ENCODE data around the gene LAMA2.
"Not testable (repeated sequence)": the region's sequence is repeated elsewhere in the genome, so short reads cannot be mapped to it uniquely, and the experiment has no call there.

The LAMA2 gene

DNA sequence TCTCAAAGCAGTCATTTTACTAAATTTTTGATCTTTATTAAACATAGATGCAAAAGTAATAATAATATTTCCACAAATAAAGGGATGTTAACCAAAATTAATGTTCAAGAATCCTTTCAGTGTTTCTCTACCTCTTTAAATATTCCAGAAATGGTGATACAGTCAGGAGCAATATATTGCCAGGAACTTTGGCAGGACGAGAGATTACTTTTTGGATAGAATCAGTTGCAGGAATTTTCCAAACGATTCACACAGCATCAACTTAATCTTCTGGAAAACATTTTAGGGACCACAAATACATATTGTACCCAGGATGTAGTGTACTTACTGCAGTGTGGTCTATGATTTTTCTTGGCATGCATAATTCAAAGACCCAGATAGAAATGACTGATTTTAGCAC, 125.7 kb downstream of the LAMA2 start:
- DNase-seq (ENCODE audit: low spot score): no peak

DNA sequence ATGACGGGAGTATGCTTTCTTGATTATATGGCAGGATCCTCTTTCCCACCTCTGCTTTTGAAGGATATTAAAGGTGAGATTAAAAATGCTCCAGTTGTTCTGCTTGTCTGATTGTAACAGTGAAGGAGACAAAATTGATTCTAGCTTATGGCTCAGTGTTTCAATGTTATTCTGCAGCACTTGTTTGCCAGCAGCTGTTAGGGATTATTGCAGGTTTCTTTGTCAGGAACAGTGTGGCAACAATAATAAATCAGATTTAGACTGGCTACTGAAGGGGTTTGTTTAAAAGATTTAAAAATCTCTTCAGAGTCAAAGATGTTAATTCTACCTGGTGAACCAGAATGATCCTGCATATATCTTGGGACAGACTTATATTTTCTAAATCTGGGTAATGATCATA, 126.9 kb downstream of the LAMA2 start:
- DNase-seq (ENCODE audit: low spot score): no peak

DNA sequence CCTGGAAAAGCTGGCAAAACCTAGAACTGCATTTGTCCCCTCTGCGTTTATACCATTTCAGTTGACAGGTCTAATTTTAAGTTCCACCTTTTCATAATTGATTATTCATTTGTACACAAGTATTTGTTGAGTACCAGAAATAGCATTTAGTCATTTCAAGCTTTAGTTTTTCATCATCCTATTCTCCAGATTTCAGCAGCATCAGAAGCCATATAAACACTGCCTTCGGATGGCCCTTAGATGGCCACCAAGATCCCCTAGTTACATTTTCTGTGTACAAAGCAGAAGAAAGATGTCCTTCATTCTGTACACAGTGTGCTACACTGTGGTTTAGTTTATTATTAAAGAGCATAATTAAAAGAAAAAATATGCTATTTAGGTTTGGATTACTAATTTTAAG, 131.4 kb downstream of the LAMA2 start:
- no peak for DNase-seq (ENCODE audit: low spot score)

DNA sequence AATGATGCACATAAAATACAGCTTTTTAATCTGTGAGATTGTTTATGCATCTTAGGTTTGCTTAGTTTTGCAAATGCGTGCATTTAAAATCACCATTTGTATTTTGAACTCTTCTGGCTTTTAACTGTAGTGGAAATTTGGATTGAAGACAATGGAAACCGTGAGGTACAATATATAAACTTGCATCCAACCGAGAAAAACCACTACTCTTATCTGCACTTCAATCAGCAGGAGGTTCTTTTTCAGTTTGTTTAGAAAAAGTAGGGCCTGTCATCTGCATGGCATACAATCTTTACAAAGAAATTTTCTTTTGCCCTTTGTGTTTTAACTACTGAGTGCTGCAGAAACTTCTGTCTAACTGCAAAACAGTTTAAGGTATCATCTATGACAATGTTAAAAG, 132.8 kb downstream of the LAMA2 start:
- DNase-seq (ENCODE audit: low spot score): no peak

DNA sequence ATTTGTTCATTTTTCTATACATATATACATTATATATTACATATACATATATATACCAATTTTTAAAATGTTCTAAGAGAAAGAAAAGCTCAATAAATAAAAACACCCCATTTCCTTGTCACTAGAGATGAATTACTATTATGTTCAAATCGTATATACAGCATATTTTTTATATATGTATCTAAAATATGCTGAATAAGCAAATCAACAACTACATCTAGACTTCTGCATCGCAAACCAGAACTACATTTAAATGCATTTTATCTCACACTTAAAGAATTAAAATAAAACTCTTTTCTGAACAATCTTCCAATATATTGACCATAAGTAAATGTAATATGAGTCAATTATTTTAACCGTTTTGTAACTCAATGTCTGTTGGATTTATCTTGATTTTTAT, 133.9 kb downstream of the LAMA2 start:
- DNase-seq (ENCODE audit: low spot score): no peak

DNA sequence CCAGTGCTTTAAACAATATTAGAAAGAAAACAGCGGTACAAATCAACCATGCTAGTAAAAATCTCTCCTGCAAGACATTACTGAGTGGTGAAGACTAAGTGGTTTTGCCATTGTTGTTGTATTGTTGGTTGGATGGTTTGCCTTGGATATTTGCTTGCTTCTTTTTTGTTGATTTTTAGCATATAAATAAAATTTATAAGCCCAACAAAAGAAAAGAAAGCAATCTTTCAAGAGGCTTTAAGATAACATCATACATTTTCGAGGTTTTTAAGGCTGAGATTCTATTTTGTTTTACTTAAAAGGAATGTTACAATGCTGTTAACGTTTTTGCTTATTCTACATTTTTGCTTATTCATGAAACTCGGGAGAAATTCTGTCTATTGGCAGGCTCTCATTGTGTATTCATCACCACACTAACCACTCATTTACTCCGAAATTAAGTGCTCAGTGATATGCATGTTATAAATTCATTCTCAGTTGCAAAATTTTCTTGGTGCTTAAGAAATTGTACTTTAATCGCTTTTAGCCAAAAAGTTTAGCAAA, 139.1 kb downstream of the LAMA2 start:
- DNase-seq (ENCODE audit: low spot score): no peak

DNA sequence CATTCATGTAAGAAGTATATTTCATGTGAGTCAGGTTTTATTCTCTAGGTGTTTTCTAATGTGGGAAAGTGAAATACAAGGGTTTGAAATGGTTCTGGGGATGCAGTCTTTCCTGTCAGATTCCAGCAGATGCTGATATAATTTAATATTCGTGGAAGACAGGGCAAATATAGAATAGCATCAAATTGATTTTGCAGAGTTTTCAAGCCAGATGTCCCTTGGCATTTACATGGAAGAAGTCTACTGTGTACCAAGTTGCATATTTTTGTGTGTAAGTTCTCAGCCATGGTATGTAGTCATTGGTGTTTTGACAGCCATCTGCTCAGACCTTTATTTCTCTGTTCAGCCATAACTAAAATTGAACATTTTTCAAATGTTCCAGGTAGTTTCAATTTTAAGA, 143.7 kb downstream of the LAMA2 start:
- no peak for DNase-seq (ENCODE audit: low spot score)

DNA sequence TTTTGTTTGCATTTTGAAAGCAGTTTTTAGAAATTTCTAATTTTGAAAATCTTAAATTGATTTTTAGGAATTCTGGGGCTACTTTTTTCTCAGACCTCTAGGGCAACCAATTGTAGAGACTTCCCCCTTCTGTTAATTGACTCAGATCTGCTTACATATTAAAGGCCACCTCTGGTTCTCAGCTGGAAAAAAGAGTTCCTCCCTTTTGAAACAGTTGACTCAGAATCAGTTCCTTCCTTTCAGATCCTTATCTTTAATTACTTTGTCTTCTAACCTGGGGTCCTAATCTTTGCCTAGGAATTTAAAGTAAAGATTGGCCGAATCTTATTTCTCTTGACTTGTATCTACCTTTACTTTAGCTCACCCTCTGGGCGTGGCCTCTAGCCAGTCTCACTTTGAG, 146.8 kb downstream of the LAMA2 start:
- DNase-seq (ENCODE audit: low spot score): no peak

DNA sequence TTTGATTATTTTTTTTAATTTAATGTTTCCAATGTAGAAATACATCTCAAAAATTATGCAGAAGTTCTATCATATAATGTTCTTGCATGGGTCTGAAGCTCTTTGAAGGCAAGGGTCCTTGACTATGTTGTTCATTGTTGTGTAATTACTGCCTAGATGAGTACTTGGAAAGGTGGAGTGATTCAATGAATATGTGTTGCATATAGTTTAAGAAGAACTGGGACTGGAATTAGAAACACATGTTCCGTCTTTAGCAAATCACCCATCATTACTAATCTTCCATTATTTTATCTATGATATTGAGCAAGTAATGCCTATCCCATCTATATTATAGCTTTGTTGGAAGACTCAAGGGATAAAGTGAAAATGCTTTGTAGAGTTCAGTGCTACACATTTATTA, 147.3 kb downstream of the LAMA2 start:
- no peak for DNase-seq (ENCODE audit: low spot score)

DNA sequence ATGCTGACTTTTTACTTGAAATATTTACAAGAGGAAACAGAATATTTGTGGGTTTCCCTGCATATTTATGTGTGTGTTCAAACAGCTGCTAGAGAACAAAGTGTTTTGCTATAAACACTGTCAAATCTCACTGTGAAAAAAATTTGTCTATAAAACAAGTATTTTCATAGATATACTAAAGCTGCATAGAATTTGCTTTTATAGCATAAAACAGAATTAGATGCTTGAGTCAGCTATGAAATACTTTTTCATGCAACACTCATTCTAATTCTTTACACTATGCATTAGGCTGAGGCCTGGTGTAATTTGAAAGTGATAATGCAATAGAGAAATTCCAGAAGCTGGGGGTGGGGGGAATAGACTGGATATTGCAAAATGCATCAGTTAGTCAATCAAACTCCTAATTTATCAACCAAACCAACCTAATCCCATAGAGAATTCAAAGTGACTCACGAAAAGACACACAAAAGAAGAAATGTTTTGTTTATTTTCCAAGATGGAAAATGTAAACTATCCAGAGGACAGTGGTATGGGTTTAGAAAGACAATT, 148.2 kb downstream of the LAMA2 start:
- DNase-seq (ENCODE audit: low spot score): no peak

DNA sequence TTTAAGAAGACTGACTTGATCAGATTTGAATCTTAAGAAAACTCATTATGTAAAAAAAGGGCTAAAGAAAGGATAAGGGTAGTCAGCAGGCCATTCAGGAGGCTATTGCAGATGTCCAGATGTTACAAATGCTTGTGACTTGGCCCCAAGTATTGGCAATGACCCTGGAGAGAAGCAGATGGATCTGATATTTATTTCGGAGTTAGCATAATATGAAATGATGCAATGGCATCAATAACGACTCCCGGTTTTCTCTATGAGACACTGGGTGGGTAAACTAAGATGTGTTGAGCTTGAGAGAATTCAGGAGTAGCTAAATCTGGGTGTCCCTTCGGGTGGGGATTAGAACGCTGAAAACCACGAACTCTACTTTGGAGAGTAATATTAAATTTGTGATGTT, 149.7 kb downstream of the LAMA2 start:
- no peak for DNase-seq (ENCODE audit: low spot score)

DNA sequence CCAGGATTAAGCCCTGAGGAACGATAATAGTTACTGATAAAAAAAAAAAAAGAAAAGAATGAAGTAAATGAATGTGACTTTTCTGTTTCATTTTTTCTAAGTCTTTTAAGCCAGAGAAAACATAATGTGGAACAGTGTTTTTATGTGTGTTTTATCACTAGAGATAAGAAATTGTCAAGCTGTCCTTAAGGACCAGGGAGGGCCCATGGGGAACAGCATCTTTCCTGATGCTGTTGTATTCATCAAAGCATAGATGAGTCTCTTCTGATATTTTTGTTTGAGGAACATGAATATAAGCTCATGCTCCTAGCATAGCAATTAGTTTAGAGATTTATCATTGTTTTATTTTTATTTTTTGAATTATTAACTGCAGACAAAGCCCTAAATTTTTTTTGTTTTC, 150.2 kb downstream of the LAMA2 start:
- DNase-seq (ENCODE audit: low spot score): no peak

DNA sequence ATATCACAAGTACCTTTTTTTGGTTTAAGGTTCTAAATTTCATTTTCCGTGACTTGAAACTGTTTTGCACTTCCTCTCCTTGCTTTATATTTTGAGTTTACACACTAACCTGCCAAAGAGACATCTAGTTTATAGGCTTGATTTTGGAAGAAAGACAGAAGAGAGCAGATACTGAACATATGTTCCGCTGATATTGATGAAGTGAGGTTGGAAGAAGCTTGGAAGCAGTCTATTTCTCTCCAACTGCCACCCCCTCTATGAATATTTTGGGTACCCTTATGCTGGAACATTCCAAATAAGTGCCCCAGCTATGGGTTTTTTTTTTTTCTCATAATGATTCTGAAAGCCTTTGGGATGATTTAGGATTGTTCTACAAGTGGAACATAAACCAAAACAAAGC, 150.6 kb downstream of the LAMA2 start:
- DNase-seq (ENCODE audit: low spot score): no peak

DNA sequence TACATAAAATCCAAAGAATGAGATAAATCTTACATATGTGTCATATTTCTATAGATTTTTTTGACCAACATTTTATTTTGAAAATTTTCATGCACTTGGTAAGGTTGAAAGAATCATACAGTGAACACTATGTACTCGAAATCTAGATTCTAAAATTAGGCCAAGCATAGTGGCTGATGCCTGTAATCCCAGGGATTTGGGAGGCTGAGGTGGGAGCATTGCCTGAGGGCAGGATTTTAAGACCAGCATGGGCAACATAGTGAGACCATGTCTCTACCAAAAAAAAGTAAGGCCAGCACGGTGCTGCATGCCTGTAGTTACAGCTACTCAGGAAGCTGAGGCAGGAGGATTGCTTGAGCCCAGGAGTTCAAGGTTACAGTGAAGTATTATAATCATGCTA, 158.6 kb downstream of the LAMA2 start:
- no peak for DNase-seq (ENCODE audit: low spot score)

DNA sequence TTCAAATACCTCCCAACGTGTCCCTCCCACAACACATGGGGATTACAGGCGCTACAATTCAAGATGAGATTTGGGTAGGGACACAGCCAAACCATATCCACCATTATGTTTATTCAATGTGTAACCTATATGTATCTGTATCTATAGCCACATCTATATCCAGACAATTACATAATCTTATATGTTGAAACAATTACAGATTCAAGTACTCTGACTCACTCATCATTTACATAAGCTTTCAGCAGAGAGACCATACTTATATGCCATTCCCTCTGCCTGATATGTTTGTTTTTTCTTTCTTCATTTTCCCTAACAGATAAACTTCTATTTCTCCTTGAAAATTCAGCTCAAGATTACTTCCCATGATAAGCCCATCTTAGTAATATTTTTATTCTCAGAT, 163.6 kb downstream of the LAMA2 start:
- DNase-seq (ENCODE audit: low spot score): no peak

DNA sequence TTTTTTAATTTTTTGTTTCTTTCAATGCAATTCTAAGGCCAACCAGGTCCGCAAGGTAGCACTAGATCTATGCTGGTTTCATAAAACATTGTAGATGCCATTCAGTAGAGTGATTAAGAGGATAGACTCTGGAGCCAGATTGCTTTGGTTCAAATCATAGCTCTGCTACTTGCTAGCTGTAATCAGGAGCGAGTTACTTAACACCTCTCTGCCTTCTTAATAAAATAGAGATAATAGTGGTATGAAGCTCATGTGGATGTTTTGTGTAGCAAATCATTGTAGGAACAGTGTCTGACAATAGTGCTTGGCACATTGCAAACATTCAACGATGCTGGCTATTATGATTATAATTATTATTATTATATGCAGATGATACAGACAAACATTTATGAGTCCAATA, 164.9 kb downstream of the LAMA2 start:
- no peak for DNase-seq (ENCODE audit: low spot score)

DNA sequence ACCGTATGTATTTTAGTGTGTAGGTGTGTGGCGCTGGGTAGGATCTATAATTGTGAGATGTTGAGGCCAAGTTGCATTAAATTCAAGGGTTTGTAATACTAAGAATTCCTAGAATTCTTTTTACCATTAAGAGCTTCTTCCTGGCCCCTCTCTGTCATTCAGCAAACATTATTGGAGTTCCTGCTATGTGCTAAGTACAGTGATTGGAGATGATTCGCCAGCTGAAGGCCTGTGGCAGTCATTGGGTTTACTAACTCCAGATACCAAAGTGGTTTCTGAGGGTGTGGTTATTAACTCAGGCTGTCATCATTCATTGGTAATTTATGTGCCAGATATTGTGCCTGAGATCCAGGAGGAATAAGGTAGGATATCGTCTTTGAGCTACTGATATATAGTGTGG, 167.1 kb downstream of the LAMA2 start:
- no peak for DNase-seq (ENCODE audit: low spot score)

DNA sequence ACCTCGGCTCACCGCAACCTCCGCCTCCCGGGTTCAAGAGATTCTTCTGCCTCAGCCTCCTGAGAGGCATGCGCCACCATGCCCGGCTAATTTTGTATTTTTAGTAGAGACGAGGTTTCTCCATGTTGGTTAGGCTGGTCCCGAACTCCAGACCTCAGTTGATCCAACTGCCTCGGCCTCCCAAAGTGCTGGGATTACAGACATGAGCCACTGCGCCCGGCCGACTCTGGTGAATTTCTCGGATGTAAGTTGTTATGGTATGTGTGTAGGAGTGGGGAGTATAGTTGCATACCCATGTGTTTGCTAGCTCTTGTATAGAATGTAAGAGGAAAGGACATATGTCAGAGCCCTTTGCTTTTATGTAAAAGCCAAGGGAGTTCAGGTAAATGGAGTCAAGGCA, 170.2 kb downstream of the LAMA2 start:
- not testable (repeated sequence) for DNase-seq (ENCODE audit: low spot score)

DNA sequence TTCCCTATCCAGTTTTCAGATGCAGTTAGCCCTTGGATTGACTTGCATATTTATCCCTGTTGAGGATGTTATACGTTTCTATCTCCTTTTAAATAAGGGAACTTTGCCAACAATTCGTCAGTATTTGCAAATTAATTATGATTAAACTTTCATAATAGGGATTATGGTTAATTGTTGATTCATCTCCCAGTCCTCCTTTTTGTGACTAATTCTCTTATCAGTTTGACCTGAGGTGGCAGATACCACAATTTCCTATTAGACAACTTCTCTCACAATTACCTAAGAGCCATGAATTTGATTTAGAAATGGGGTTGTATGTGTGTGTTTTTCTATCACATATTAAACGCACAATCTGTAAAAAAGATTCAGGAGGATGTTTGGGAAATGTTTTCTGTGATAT, 172.9 kb downstream of the LAMA2 start:
- DNase-seq (ENCODE audit: low spot score): no peak

DNA sequence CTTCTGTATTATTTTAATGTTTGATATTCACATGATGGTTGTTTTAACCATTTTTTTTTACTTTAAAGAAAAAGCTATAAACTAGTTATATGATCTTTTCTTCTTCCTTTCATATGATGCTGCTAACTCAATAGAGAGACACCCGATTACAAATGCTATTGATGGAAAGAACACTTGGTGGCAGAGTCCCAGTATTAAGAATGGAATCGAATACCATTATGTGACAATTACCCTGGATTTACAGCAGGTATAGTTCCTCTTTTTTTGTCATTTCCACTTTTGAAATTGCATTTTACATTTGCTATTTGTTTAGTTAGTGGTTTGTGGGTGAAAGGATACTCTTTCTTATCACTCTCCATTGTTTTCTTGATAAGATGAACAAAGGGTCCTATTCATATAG, 176.7 kb downstream of the LAMA2 start:
- no peak for DNase-seq (ENCODE audit: low spot score)

DNA sequence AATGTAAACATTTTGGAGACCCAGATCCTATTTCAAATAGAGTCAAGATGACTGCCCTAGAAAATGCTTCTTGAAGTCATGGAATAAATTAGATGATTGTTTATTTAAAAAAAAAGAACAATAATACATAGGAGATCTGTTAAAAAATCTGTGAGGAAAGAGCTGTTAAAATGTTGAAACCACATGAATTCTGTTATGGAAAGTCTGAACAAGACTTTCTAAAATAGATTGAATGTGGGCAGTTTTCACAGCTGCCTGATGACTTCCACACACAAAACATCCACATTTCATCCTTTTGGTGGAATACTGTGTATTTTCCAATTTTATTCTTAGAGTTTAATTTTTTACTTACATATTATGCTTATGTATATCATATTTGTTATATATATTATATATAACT, 186.1 kb downstream of the LAMA2 start:
- DNase-seq (ENCODE audit: low spot score): no peak

DNA sequence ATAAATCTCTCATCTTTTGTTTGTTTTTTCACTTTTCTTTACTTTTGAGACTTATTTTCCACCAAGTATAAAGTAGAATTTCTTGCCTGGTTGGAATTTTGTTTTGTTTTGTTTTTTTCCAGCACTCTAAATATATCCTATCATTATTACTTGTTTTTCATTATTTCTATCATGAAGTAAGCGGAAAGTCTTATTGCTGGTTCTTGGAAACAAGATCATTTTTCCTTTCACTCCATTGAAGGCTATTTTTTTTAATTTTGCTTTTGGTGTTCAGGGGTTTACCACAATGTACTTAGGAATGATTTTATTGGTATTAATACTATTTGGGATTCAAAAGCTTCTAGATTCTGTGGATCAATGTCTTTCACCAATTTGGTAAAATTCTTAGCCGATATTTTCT, 190.1 kb downstream of the LAMA2 start:
- no peak for DNase-seq (ENCODE audit: low spot score)

DNA sequence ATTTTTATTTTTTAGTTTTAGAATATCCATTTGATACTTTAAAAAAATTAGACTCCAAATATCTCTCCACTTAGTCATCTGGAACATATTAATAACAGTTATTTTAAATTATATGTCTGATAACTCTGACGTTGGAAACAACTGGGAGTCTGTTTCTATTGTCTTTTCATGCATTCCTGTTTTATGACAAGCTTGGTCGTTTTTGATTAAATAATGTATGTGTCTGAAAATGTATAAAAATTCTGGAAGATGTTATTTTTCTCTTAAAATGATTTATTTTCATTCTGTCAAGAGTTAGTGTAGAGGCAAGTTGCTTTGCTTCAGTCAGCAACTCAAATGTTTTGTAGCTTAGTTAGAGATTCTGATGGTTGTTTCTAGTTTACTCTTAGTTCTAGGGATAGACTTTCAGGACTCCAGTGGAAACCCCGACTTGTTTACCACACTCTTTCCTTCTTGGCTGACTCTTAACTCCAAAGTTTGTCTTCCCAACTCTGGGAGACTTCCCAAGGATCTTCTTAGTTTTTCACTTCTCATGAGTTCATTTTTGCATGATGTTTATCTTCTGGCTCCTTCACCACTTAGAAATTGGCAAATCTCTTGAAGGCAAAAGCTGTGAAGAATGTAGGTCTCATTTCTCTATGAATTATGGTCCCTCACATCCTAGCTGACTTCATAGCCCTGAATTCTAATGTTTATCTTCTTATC, 190.9 kb downstream of the LAMA2 start:
- DNase-seq (ENCODE audit: low spot score): no peak

DNA sequence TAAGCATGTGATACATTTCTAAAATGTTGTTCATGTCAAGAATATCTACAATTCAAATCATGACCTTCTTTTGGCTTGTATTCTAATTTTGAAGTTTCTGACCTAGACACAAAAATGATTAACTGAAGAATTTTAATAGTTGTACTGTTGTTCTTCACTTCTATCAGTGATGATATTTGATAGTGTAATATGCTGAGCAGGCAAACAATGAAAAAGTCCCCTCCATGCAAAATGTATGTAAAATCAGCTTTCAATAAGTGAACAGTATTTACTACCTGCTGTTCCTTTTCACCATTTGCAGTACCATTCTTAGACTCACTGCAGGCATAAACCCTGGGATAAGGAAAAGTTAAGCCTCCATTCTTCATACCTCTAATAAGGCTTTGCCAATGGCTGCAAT, 201.5 kb downstream of the LAMA2 start:
- DNase-seq (ENCODE audit: low spot score): no peak

All from cerebellar cortex (tissue), 1 donor.